CD14-positive monocyte (primary cell): Measurements from ENCODE around the gene GTF2IRD2. TPM values are rescaled to one million over a fixed set of nuclear protein-coding genes. Genes with fewer than 3 reads are reported as not detected.
"Not testable (repeated sequence)": the region's sequence is repeated elsewhere in the genome, so short reads cannot be mapped to it uniquely, and the experiment has no call there.

ENCODE experiments used
- DNase-seq, 3 donors: peaks; one replicate each; pipeline ENCODE4 v3.0.0-alpha.2; 2011 to 2022
- H2AFZ ChIP-seq: 2 replicates; pipeline ENCODE4 v1.6.0; 2012; ENCODE audit warnings: mild to moderate bottlenecking, low read depth, low read length, inconsistent platforms; ENCODE audit not compliant: insufficient read depth, poor library complexity, severe bottlenecking
- H3K27ac ChIP-seq, 2 donors: 1 replicate in 1 of 2; 2 replicates in 1 of 2; pipeline ENCODE4 v1.5.1; 2012 to 2013; ENCODE audit warnings: low read length in 2 of 2, control low read depth in 1 of 2, inconsistent platforms in 1 of 2, low read depth in 1 of 2, mild to moderate bottlenecking in 1 of 2
- H3K27me3 ChIP-seq, 2 donors: one replicate each; pipeline versions ENCODE4 v1.6.0 to v1.6.1; 2011 to 2013; ENCODE audit warnings: low read length in 2 of 2; ENCODE audit not compliant: control insufficient read depth in 2 of 2, insufficient read depth in 2 of 2
- H3K36me3 ChIP-seq, 2 donors: replicated peaks in 1 of 2; 1 replicate in 1 of 2; 2 replicates in 1 of 2; pipeline versions ENCODE4 v1.5.1 to v1.6.1; 2012 to 2013; ENCODE audit warnings: low read length in 2 of 2, control low read depth in 1 of 2, inconsistent platforms in 1 of 2, mild to moderate bottlenecking in 1 of 2; ENCODE audit not compliant: insufficient read depth in 2 of 2, control insufficient read depth in 1 of 2
- H3K4me1 ChIP-seq, 2 donors: 1 replicate in 1 of 2; 2 replicates in 1 of 2; pipeline versions ENCODE4 v1.5.1 to v1.6.1; 2012 to 2013; ENCODE audit warnings: low read length in 2 of 2, control low read depth in 1 of 2, inconsistent platforms in 1 of 2, mild to moderate bottlenecking in 1 of 2, moderate library complexity in 1 of 2; ENCODE audit not compliant: insufficient read depth in 2 of 2, control insufficient read depth in 1 of 2
- H3K4me2 ChIP-seq: replicated peaks from 2 replicates; pipeline ENCODE3; 2012; ENCODE audit warnings: low read length, moderate library complexity, mild to moderate bottlenecking; ENCODE audit not compliant: poor library complexity, severe bottlenecking; ENCODE audit errors: extremely low read depth
- H3K4me3 ChIP-seq, 3 experiments: fragments of 200-600 bp in 1 of 3; sonication (generic) in 1 of 3; replicated peaks in 1 of 3; 1 replicate in 2 of 3; 2 replicates in 1 of 3; pipeline ENCODE4 v1.5.1; 2011 to 2013; ENCODE audit warnings: low read length in 3 of 3, mild to moderate bottlenecking in 3 of 3, control low read depth in 2 of 3, low read depth in 2 of 3, inconsistent platforms in 1 of 3, moderate library complexity in 1 of 3
- H3K79me2 ChIP-seq: 2 replicates; pipeline ENCODE4 v1.6.0; 2012; ENCODE audit warnings: mild to moderate bottlenecking, control low read depth, inconsistent platforms, low read length, moderate library complexity; ENCODE audit not compliant: insufficient read depth
- H3K9ac ChIP-seq: 2 replicates; pipeline ENCODE4 v1.6.0; 2017; ENCODE audit warnings: low read length, mild to moderate bottlenecking; ENCODE audit not compliant: insufficient read depth, poor library complexity, severe bottlenecking
- H3K9me3 ChIP-seq, 2 donors: replicated peaks in 1 of 2; 1 replicate in 1 of 2; 2 replicates in 1 of 2; pipeline versions ENCODE4 v1.5.1 to v1.6.1; 2012 to 2013; ENCODE audit warnings: low read length in 2 of 2, control low read depth in 1 of 2; ENCODE audit not compliant: control insufficient read depth in 1 of 2, insufficient read depth in 1 of 2
- H4K20me1 ChIP-seq: 2 replicates; pipeline ENCODE4 v1.6.0; 2012; ENCODE audit warnings: mild to moderate bottlenecking, low read length, control low read depth, moderate library complexity; ENCODE audit not compliant: insufficient read depth
- H3K27ac Mint-ChIP-seq, 7 donors: one replicate each; pipeline ENCODE4 v1.8.0; 2020; ENCODE audit warnings: mild to moderate bottlenecking in 7 of 7, mixed read lengths in 7 of 7, moderate library complexity in 6 of 7, inconsistent platforms in 2 of 7
- H3K27me3 Mint-ChIP-seq, 3 donors: one replicate each; pipeline ENCODE4 v1.8.0; 2021 to 2022; ENCODE audit warnings: low read depth in 3 of 3, mild to moderate bottlenecking in 3 of 3, mixed read lengths in 3 of 3, moderate library complexity in 3 of 3, inconsistent platforms in 1 of 3
- H3K36me3 Mint-ChIP-seq, 2 donors: one replicate each; pipeline ENCODE4 v1.8.0; 2020; ENCODE audit warnings: mixed read lengths in 2 of 2, inconsistent platforms in 1 of 2, mild to moderate bottlenecking in 1 of 2
- H3K4me1 Mint-ChIP-seq: one replicate; pipeline ENCODE4 v1.8.0; 2020; ENCODE audit warnings: mild to moderate bottlenecking, mixed read lengths
- H3K4me3 Mint-ChIP-seq, 2 donors: one replicate each; pipeline ENCODE4 v1.8.0; 2020; ENCODE audit warnings: mild to moderate bottlenecking in 2 of 2, mixed read lengths in 2 of 2, moderate library complexity in 1 of 2
- H3K9me3 Mint-ChIP-seq, 7 donors: one replicate each; pipeline ENCODE4 v1.8.0; 2020 to 2022; ENCODE audit warnings: mixed read lengths in 7 of 7, mild to moderate bottlenecking in 6 of 7, moderate library complexity in 6 of 7, inconsistent platforms in 2 of 7
- WGBS: methylation state at CpG from one replicate; pipeline ENCODE4 v1.1.5; 2013; ENCODE audit warnings: missing lambda C conversion rate; ENCODE audit not compliant: insufficient coverage; 5-methylcytosine and 5-hydroxymethylcytosine counted together
- intact Hi-C, 2 donors: fragments of 100-400 bp; cut with micrococcal nuclease; formaldehyde crosslinking; loops; one replicate each; pipeline versions ENCODE4 v1.15.0 to v1.15.1; 2023
- polyA plus RNA-seq, 3 donors: library from polyadenylated mRNA; depleted of rRNA in 1 of 3; unstranded in 2 of 3; stranded (reverse) in 1 of 3; fragments of 300-500 nt in 2 of 3; fragments of >200 nt in 1 of 3; fragmentation: Illumina TruSeq in 2 of 3; gene quantifications; 1 replicate in 2 of 3; 2 replicates in 1 of 3; pipeline ENCODE4 v1.2.3, GENCODE V29; 2012 to 2021

GTF2IRD2 gene
- polyA plus RNA-seq, 3 donors, result 7.3 to 12.7 (median 11.3) TPM

DNA sequence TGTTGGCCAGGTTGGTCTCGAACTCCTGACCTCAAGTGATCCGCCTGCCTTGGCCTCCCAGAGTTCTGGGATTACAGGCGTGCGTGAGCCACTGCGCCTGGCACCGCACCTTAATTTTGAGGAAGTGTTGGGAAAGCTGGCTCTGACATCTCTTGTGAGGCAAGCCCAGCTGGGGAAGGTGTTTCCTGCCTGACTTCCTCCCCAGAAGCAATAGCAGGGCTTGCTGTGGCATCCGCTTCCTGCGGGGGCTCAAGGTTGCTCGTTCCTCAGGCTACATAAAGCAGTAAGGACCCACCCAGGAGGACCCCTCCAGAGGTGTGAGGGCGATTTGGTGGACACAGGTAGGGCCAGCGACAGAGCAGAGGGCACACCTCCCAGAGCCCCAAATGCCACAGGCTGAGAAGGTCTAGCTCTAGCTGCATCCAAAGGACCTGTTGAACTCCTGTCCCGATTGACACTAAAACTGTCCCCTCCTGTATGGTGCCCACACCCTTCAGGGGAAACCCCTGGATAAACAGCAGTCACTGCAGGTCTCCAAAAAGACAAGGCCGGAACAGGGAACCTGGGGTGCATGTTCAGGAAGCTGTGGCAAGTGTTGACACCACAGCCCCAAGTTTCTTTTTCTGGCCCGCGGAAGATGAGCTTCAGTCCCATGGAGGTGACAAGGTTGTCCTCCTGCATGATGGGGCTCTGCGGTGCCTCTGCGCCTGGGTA, 86.0 kb downstream of the GTF2IRD2 start:
- H4K20me1 ChIP-seq, H3K27ac Mint-ChIP-seq, H3K9ac ChIP-seq, H3K27me3 Mint-ChIP-seq, H3K9me3 Mint-ChIP-seq, H3K79me2 ChIP-seq, intact Hi-C loops, H3K27ac ChIP-seq, H3K36me3 ChIP-seq, DNase-seq, H3K4me3 Mint-ChIP-seq, H3K27me3 ChIP-seq, H3K36me3 Mint-ChIP-seq, H3K4me2 ChIP-seq, H3K9me3 ChIP-seq, H2AFZ ChIP-seq, H3K4me3 ChIP-seq: not testable (repeated sequence)
- peaks cover 9 to 13% of the 10 kb centered on the region in 2 donors for H3K4me1 ChIP-seq
- no CpG with 5 or more reads among the region's 17 CpGs for WGBS
- H3K4me1 Mint-ChIP-seq, result peaks cover 10% of the 10 kb centered on the region

DNA sequence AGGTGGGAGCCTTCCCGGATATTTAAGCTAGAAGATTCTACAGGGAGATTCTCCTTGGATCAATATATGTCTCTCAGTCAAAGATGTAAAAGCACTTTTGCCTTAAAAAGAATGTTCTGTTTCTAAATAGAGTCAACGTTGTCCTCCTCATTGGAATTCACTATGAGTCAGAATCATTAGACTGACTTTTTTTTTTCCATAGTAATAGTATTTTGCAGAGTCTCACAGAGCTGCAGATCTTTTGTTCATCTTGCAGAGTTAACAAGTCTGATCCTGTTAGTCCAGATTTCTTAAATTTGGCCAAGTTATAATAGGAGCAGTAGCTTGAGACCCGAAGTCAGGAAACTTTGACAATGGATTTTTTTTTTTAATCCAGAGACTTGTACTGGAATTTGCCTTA, 92.4 kb downstream of the GTF2IRD2 start:
- H3K27me3 ChIP-seq, H3K27ac Mint-ChIP-seq, H3K4me1 Mint-ChIP-seq, DNase-seq, H4K20me1 ChIP-seq, H3K27me3 Mint-ChIP-seq, H3K36me3 Mint-ChIP-seq, H3K4me3 ChIP-seq, H3K27ac ChIP-seq, H3K4me2 ChIP-seq, H3K79me2 ChIP-seq, H3K9me3 Mint-ChIP-seq, H3K4me3 Mint-ChIP-seq, intact Hi-C loops, H3K9me3 ChIP-seq, H3K36me3 ChIP-seq, H3K4me1 ChIP-seq, H3K9ac ChIP-seq, H2AFZ ChIP-seq: not testable (repeated sequence)
- WGBS, result no CpG with 5 or more reads among the region's 3 CpGs

DNA sequence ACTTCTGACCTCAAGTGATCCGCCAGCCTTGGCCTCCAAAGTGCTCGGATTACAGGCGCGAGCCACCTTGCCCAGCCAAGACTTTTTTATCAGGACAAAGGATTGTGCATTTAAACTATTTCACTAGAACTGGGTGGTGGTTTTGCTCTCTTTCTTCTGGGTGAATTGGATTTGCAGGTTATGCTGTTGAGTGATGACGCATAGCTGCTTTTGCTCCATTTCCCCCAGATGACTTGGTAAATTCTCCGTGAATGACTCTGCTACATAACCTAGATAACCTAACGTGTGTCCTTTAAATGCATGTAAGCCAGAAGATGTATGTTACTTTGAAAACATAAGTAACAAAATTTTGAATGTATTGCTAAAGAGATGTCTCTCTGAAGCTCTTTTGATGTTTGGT, 93.1 kb downstream of the GTF2IRD2 start:
- H3K27me3 Mint-ChIP-seq, result not testable (repeated sequence)

GRCh38 chr7:74756673-74757072, 94.7 kb downstream of the GTF2IRD2 start:
- H3K27me3 Mint-ChIP-seq, H3K27ac ChIP-seq, H3K4me3 Mint-ChIP-seq, DNase-seq, H3K4me3 ChIP-seq, intact Hi-C loops, H3K4me1 ChIP-seq, H3K27me3 ChIP-seq, H3K9me3 Mint-ChIP-seq, H3K79me2 ChIP-seq, H3K4me2 ChIP-seq, H4K20me1 ChIP-seq, H3K36me3 ChIP-seq, H3K4me1 Mint-ChIP-seq, H2AFZ ChIP-seq, H3K36me3 Mint-ChIP-seq, H3K9me3 ChIP-seq, H3K9ac ChIP-seq: not testable (repeated sequence)
- H3K27ac Mint-ChIP-seq, result peak overlapping the region in 1 of 7 donors; percentile 50
- no CpG with 5 or more reads among the region's 5 CpGs for WGBS

More for the DNA sequence above, 93.1 kb downstream of the GTF2IRD2 start:
- intact Hi-C loops, H3K4me3 Mint-ChIP-seq, H3K4me1 ChIP-seq, H3K4me2 ChIP-seq, H3K9me3 ChIP-seq, H3K27ac ChIP-seq, H3K79me2 ChIP-seq, H3K27me3 ChIP-seq, H3K36me3 Mint-ChIP-seq, H3K36me3 ChIP-seq, H3K4me3 ChIP-seq, DNase-seq, H2AFZ ChIP-seq, H3K27ac Mint-ChIP-seq, H3K4me1 Mint-ChIP-seq, H4K20me1 ChIP-seq, H3K9me3 Mint-ChIP-seq, H3K9ac ChIP-seq: not testable (repeated sequence)
- no CpG with 5 or more reads among the region's 7 CpGs for WGBS
